ENCODE results near the gene MAFB. TPM values are rescaled to one million over a fixed set of nuclear protein-coding genes. Genes with fewer than 3 reads are reported as not detected.

The MAFB gene
- polyA plus RNA-seq, 4 donors: 1.1 to 10.7 (median 7.5) TPM

DNA sequence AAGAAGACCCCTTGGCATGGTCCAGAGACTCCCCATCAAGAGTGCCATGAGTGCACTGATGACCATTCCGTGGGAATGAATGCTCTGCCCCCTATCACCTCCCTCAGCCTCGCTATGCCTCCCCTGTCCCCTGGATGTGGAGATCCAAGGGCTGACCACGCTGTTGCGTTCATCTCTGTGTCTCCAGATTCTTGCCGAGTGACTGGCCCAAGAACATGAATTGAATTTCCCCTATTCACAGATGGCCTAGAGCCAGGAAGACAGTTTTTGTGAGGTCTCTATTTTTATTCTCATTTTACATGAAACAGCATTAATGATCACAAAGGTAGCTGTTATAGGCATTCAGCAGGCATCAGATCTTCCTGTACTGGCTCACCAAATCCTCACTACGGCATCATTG, 33.6 kb downstream of the MAFB start:
- Histone ChIP-seq H3K4me1 (ENCODE audit: control insufficient read depth in 3 of 3, insufficient read depth in 2 of 3, low read depth in 1 of 3, low read length in 2 of 3) (no peaks in the 10 kb centered on the region), H3K36me3 (ENCODE audit: control insufficient read depth in 3 of 3, insufficient read depth in 2 of 3, low read depth in 1 of 3, low read length in 3 of 3) (no peaks in the 10 kb centered on the region), H3K9me3 (ENCODE audit: control insufficient read depth in 2 of 2, insufficient read depth in 1 of 2, low read depth in 1 of 2, low read length in 1 of 2) (no peaks in the 10 kb centered on the region), H3K4me3 (ENCODE audit: low read depth in 1 of 3, low read length in 3 of 3) (no peak overlapping the region), H3K27me3 (ENCODE audit: control insufficient read depth in 3 of 3, insufficient read depth in 3 of 3, low read length in 3 of 3) (peaks cover 0 to 2% (median 0%) of the 10 kb centered on the region in 3 donors), H3K27ac (ENCODE audit: low read depth in 1 of 3, low read length in 2 of 3) (no peak overlapping the region)
- FAIRE-seq (no peak), DNase-seq (no peak)
- 86 to 89% (median 89%) methylated on average over 6 of the region's 6 CpGs for WGBS, 3 donors

DNA sequence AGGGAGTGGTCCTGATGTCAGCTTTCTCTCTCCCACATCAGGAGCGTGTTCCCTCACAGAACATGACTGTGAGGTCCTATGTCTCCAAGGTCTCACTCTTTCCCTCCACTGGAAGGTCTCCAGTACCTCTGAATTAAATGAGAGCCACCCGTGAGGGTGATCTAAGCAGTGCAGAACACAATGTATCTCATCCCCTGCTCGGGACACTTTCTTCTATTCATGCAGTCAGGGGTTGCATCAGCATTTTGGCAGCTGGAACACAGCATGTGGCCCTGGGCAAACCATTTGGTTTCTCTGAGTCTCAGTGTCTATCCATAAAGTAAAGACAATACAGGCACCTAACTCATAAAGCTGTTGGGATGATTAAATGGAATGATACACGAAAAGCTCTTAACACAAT, 34.2 kb downstream of the MAFB start:
- no peak for FAIRE-seq
- no peaks in the 10 kb centered on the region for H3K36me3 ChIP-seq (ENCODE audit: control insufficient read depth in 3 of 3, insufficient read depth in 2 of 3, low read depth in 1 of 3, low read length in 3 of 3)
- peaks cover 0 to 2% (median 0%) of the 10 kb centered on the region in 3 donors for H3K27me3 ChIP-seq (ENCODE audit: control insufficient read depth in 3 of 3, insufficient read depth in 3 of 3, low read length in 3 of 3)
- DNase-seq: no peak
- H3K4me3 ChIP-seq (ENCODE audit: low read depth in 1 of 3, low read length in 3 of 3): no peak overlapping the region
- WGBS, 3 donors: 78 to 80% (median 79%) methylated on average over 4 of the region's 4 CpGs
- no peak overlapping the region for H3K27ac ChIP-seq (ENCODE audit: low read depth in 1 of 3, low read length in 2 of 3)
- no peaks in the 10 kb centered on the region for H3K4me1 ChIP-seq (ENCODE audit: control insufficient read depth in 3 of 3, insufficient read depth in 2 of 3, low read depth in 1 of 3, low read length in 2 of 3)
- H3K9me3 ChIP-seq (ENCODE audit: control insufficient read depth in 2 of 2, insufficient read depth in 1 of 2, low read depth in 1 of 2, low read length in 1 of 2): no peaks in the 10 kb centered on the region

DNA sequence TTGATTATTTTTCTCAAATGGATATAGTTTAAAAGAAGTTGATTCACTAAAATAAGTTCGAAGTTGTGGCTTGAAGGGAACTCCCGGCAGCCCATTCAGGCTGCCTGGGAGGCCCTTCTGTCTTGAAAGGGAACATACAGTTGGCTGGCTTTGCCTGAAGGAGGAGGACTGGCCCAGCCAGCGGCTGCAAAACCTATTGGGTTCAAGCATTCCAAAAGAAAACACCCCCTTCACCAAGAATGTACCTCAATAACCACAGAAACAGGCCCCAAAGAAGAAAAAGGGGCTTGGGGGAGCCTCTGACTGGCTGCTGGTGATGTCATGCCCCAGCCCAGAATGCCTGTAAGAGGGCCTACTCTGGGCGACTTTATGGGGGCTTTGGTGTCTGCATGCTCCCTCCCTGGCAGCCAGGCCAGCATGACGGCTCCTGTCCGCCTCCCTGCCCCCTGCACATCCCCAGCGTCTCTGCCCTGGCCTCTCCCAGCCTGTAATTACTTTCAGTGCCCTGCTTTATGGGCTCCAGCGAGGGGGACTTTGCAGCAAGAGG, 36.5 kb downstream of the MAFB start:
- FAIRE-seq (no peak), DNase-seq (no peak)
- Histone ChIP-seq H3K4me3 (ENCODE audit: low read depth in 1 of 3, low read length in 3 of 3) (no peak overlapping the region), H3K36me3 (ENCODE audit: control insufficient read depth in 3 of 3, insufficient read depth in 2 of 3, low read depth in 1 of 3, low read length in 3 of 3) (no peaks in the 10 kb centered on the region), H3K4me1 (ENCODE audit: control insufficient read depth in 3 of 3, insufficient read depth in 2 of 3, low read depth in 1 of 3, low read length in 2 of 3) (no peaks in the 10 kb centered on the region), H3K9me3 (ENCODE audit: control insufficient read depth in 2 of 2, insufficient read depth in 1 of 2, low read depth in 1 of 2, low read length in 1 of 2) (no peaks in the 10 kb centered on the region), H3K27ac (ENCODE audit: low read depth in 1 of 3, low read length in 2 of 3) (no peak overlapping the region), H3K27me3 (ENCODE audit: control insufficient read depth in 3 of 3, insufficient read depth in 3 of 3, low read length in 3 of 3) (no peaks in the 10 kb centered on the region)
- WGBS, 3 donors: 80 to 87% (median 84%) methylated on average over 8 of the region's 8 CpGs

DNA sequence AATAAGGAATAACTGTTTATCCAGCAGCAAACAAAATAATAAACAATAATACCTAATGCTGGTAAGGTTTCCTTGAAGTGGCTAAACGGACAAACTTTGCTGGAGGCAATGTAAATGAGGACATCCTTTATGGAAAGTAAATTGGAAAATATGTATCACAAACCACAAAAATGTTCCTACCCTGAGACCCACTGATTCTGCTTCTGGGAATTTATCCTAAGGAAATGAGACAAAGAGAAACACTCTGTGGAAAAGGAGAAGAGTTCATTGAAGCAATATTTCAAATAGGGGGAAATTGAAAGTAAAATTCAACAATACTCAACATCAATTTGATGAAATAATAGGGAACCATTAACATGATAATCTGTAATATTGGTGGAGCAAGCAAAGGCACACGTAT, 37.9 kb downstream of the MAFB start:
- H3K27ac ChIP-seq (ENCODE audit: low read depth in 1 of 3, low read length in 2 of 3): no peak overlapping the region
- no peaks in the 10 kb centered on the region for H3K36me3 ChIP-seq (ENCODE audit: control insufficient read depth in 3 of 3, insufficient read depth in 2 of 3, low read depth in 1 of 3, low read length in 3 of 3)
- H3K9me3 ChIP-seq (ENCODE audit: control insufficient read depth in 2 of 2, insufficient read depth in 1 of 2, low read depth in 1 of 2, low read length in 1 of 2): no peaks in the 10 kb centered on the region
- H3K27me3 ChIP-seq (ENCODE audit: control insufficient read depth in 3 of 3, insufficient read depth in 3 of 3, low read length in 3 of 3): no peaks in the 10 kb centered on the region
- 34 to 59% (median 52%) methylated on average over 2 of the region's 2 CpGs for WGBS, 3 donors
- FAIRE-seq: no peak
- no peaks in the 10 kb centered on the region for H3K4me1 ChIP-seq (ENCODE audit: control insufficient read depth in 3 of 3, insufficient read depth in 2 of 3, low read depth in 1 of 3, low read length in 2 of 3)
- H3K4me3 ChIP-seq (ENCODE audit: low read depth in 1 of 3, low read length in 3 of 3): no peak overlapping the region
- DNase-seq: no peak

DNA sequence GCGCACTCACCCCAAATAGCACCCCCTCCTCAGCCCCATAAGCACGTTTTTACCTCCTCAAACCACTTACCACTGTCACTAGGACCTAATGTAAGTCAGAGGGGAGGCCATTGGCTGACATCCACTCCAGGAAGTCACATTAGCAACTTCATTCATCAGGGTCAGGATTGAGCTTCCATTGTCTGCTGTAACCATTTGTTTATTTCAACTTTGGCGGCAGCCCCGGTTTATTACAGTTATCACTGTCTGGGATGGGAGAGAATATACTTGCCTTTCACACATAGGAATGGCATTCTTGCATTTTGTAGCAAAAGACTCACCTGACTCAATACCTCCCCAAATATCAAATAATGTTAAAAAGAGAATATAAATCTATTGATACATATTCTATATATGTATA, 38.3 kb downstream of the MAFB start:
- no peaks in the 10 kb centered on the region for H3K27me3 ChIP-seq (ENCODE audit: control insufficient read depth in 3 of 3, insufficient read depth in 3 of 3, low read length in 3 of 3)
- FAIRE-seq: no peak
- 50 to 54% (median 51%) methylated on average over 4 of the region's 4 CpGs for WGBS, 3 donors
- no peak overlapping the region for H3K4me3 ChIP-seq (ENCODE audit: low read depth in 1 of 3, low read length in 3 of 3)
- no peak for DNase-seq
- H3K36me3 ChIP-seq (ENCODE audit: control insufficient read depth in 3 of 3, insufficient read depth in 2 of 3, low read depth in 1 of 3, low read length in 3 of 3): no peaks in the 10 kb centered on the region
- H3K27ac ChIP-seq (ENCODE audit: low read depth in 1 of 3, low read length in 2 of 3): no peak overlapping the region
- no peaks in the 10 kb centered on the region for H3K9me3 ChIP-seq (ENCODE audit: control insufficient read depth in 2 of 2, insufficient read depth in 1 of 2, low read depth in 1 of 2, low read length in 1 of 2)
- no peaks in the 10 kb centered on the region for H3K4me1 ChIP-seq (ENCODE audit: control insufficient read depth in 3 of 3, insufficient read depth in 2 of 3, low read depth in 1 of 3, low read length in 2 of 3)

DNA sequence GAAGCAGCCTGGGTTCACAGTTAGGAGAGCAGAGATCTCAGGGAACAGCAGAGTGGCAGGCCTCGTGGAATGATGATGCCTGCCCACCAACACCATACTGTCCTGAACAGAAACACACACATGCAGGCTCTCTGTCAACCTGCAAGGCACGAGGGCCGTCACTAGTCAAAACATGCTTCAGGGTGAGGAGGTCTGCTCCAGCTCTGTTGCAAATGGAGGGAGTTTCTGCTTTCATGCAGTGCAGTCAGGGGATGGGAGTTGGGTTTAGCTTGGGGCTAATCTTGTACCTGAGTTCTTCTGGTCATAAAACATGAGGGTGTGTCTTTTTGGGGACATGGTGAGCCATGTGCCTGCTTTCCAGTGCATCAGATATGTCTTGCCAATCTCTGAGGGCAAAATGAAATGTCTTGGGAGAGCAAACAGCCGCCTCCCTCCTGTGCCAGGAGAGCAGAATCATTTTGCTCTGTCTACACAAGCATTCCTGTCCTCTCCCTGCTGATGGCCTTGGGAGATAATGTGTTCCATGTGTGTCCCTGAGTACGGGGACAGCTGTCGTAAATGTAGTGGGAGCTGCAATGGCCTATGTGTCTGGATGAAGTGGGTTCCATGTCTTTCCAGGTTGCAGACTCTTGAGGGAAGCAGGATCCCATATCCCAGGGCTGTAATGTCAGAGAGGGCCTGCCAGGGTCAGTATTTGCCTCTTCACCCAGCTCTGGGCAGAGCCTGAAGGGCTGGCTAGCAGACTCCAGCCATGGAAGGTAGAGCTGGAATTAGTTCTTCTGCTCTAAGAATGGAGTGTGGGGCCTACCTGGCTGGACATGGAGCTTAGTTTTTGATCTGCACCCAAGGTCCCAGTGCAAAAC, 40.6 kb downstream of the MAFB start:
- WGBS, 3 donors: 72 to 82% (median 76%) methylated on average over 6 of the region's 6 CpGs
- no peaks in the 10 kb centered on the region for H3K4me1 ChIP-seq (ENCODE audit: control insufficient read depth in 3 of 3, insufficient read depth in 2 of 3, low read depth in 1 of 3, low read length in 2 of 3)

DNA sequence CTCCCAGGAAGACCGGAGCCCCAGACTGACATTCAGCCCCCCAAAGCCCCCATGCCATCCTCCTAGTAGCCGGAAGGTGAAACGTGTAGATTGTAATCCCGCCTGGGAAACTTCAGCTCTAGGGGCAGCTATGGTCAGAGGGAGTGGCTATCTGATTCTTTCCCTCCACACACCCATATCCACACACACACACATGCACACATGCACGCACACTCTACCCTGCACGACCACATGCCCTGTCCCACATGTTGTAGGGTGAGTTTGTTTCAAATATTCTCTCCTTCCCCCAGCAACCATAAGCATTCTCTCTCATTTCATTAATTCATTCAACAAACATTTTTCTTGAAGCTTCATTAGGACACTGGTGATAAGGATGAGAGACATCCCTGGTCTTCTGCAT, 42.2 kb downstream of the MAFB start:
- H3K27ac ChIP-seq (ENCODE audit: low read depth in 1 of 3, low read length in 2 of 3): no peak overlapping the region
- H3K9me3 ChIP-seq (ENCODE audit: control insufficient read depth in 2 of 2, insufficient read depth in 1 of 2, low read depth in 1 of 2, low read length in 1 of 2): no peaks in the 10 kb centered on the region
- H3K36me3 ChIP-seq (ENCODE audit: control insufficient read depth in 3 of 3, insufficient read depth in 2 of 3, low read depth in 1 of 3, low read length in 3 of 3): no peaks in the 10 kb centered on the region
- no peak for FAIRE-seq
- WGBS, 3 donors: 46 to 59% (median 50%) methylated on average over 6 of the region's 6 CpGs
- no peaks in the 10 kb centered on the region for H3K27me3 ChIP-seq (ENCODE audit: control insufficient read depth in 3 of 3, insufficient read depth in 3 of 3, low read length in 3 of 3)
- H3K4me3 ChIP-seq (ENCODE audit: low read depth in 1 of 3, low read length in 3 of 3): no peak overlapping the region
- no peak for DNase-seq
- H3K4me1 ChIP-seq (ENCODE audit: control insufficient read depth in 3 of 3, insufficient read depth in 2 of 3, low read depth in 1 of 3, low read length in 2 of 3): no peaks in the 10 kb centered on the region

More for the DNA sequence above, 40.6 kb downstream of the MAFB start:
- Histone ChIP-seq H3K9me3 (ENCODE audit: control insufficient read depth in 2 of 2, insufficient read depth in 1 of 2, low read depth in 1 of 2, low read length in 1 of 2) (no peaks in the 10 kb centered on the region), H3K27ac (ENCODE audit: low read depth in 1 of 3, low read length in 2 of 3) (no peak overlapping the region), H3K4me3 (ENCODE audit: low read depth in 1 of 3, low read length in 3 of 3) (no peak overlapping the region), H3K27me3 (ENCODE audit: control insufficient read depth in 3 of 3, insufficient read depth in 3 of 3, low read length in 3 of 3) (no peaks in the 10 kb centered on the region), H3K36me3 (ENCODE audit: control insufficient read depth in 3 of 3, insufficient read depth in 2 of 3, low read depth in 1 of 3, low read length in 3 of 3) (no peaks in the 10 kb centered on the region)
- FAIRE-seq: no peak
- DNase-seq: peak in 1 of 2 donors; percentile 10

DNA sequence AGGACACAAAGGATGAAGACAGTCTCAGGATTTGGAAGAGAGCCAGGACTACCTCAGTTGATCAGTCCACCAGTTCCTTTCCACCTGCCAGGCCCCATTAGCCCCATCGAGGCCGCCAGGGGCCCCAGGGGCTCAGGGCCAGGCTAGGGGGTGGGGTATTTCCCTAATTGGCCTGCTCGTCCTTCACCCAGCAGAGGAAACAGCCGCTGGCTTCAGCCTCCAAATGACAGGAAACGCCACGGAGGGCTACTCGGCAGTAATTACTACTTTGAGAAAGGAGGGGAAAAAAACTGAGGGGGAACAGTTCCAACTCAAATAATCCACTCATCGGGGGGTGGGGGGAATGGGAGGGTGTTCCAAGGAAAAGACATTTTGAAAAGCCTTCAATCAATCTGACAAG, 42.7 kb downstream of the MAFB start:
- FAIRE-seq (no peak), DNase-seq (no peak)
- WGBS, 3 donors: 8 to 22% (median 13%) methylated on average over 8 of the region's 8 CpGs
- no peaks in the 10 kb centered on the region for H3K4me1 ChIP-seq (ENCODE audit: control insufficient read depth in 3 of 3, insufficient read depth in 2 of 3, low read depth in 1 of 3, low read length in 2 of 3)
- H3K4me3 ChIP-seq (ENCODE audit: low read depth in 1 of 3, low read length in 3 of 3): no peak overlapping the region
- H3K27me3 ChIP-seq (ENCODE audit: control insufficient read depth in 3 of 3, insufficient read depth in 3 of 3, low read length in 3 of 3): no peaks in the 10 kb centered on the region
- no peaks in the 10 kb centered on the region for H3K9me3 ChIP-seq (ENCODE audit: control insufficient read depth in 2 of 2, insufficient read depth in 1 of 2, low read depth in 1 of 2, low read length in 1 of 2)
- H3K27ac ChIP-seq (ENCODE audit: low read depth in 1 of 3, low read length in 2 of 3): no peak overlapping the region
- no peaks in the 10 kb centered on the region for H3K36me3 ChIP-seq (ENCODE audit: control insufficient read depth in 3 of 3, insufficient read depth in 2 of 3, low read depth in 1 of 3, low read length in 3 of 3)

Data from small intestine (tissue), 7 donors.